Liver (tissue), 9 donors: ENCODE results near the gene SLC25A12. TPM values are rescaled to one million over a fixed set of nuclear protein-coding genes. Genes with fewer than 3 reads are reported as not detected.

ENCODE experiments used
- DNase-seq: peaks from one replicate; pipeline ENCODE4 v3.0.0-alpha.2; 2017; ENCODE audit warnings: low spot score
- H3K27ac ChIP-seq, 2 donors: one replicate each; pipeline ENCODE4 v1.7.0; 2013; ENCODE audit warnings: inconsistent platforms in 2 of 2, low read length in 2 of 2, control low read depth in 1 of 2, low read depth in 1 of 2, mild to moderate bottlenecking in 1 of 2
- H3K27me3 ChIP-seq, 4 donors: one replicate each; pipeline versions ENCODE4 v1.6.1 to v1.7.0; 2013; ENCODE audit warnings: low read length in 3 of 4, inconsistent platforms in 1 of 4, mild to moderate bottlenecking in 1 of 4, moderate library complexity in 1 of 4; ENCODE audit not compliant: control insufficient read depth in 4 of 4, insufficient read depth in 4 of 4
- H3K36me3 ChIP-seq, 4 donors: one replicate each; pipeline versions ENCODE4 v1.6.1 to v1.7.0; 2013; ENCODE audit warnings: low read length in 3 of 4, mild to moderate bottlenecking in 3 of 4, low read depth in 1 of 4, moderate library complexity in 1 of 4; ENCODE audit not compliant: control insufficient read depth in 4 of 4, insufficient read depth in 3 of 4
- H3K4me1 ChIP-seq, 4 donors: one replicate each; pipeline versions ENCODE4 v1.6.1 to v1.7.0; 2013; ENCODE audit warnings: low read length in 3 of 4, mild to moderate bottlenecking in 3 of 4, moderate library complexity in 1 of 4; ENCODE audit not compliant: control insufficient read depth in 4 of 4, insufficient read depth in 4 of 4
- H3K4me3 ChIP-seq, 3 donors: one replicate each; pipeline versions ENCODE4 v1.6.1 to v1.7.0; 2013; ENCODE audit warnings: low read length in 3 of 3, control low read depth in 1 of 3, low read depth in 1 of 3, mild to moderate bottlenecking in 1 of 3
- H3K9ac ChIP-seq, 2 donors: one replicate each; pipeline ENCODE4 v1.7.0; 2013; ENCODE audit warnings: low read length in 2 of 2, mild to moderate bottlenecking in 2 of 2, moderate library complexity in 2 of 2, control low read depth in 1 of 2, low read depth in 1 of 2
- H3K9me3 ChIP-seq, 4 donors: one replicate each; pipeline versions ENCODE4 v1.6.1 to v1.7.0; 2013; ENCODE audit warnings: low read length in 3 of 4; ENCODE audit not compliant: control insufficient read depth in 4 of 4
- ATF3 ChIP-seq: IDR thresholded peaks from 2 replicates; pipeline ENCODE4 v1.6.1; 2016; ENCODE audit warnings: antibody characterized with exemption
- EGR1 ChIP-seq, 2 donors: IDR thresholded peaks; 2 replicates each; pipeline ENCODE4 v1.6.1; 2016 to 2018; ENCODE audit warnings: antibody characterized with exemption in 2 of 2, low read depth in 2 of 2
- FOXA1 ChIP-seq: IDR thresholded peaks from 2 replicates; pipeline ENCODE4 v1.6.1; 2016; ENCODE audit warnings: antibody characterized with exemption
- FOXA2 ChIP-seq: IDR thresholded peaks from 2 replicates; pipeline ENCODE4 v1.6.1; 2016; ENCODE audit warnings: antibody characterized with exemption
- GABPA ChIP-seq, 2 donors: IDR thresholded peaks in 1 of 2; conservative IDR thresholded peaks in 1 of 2; 2 replicates each; pipeline ENCODE4 v1.6.1; 2016; ENCODE audit warnings: antibody characterized with exemption in 2 of 2, mild to moderate bottlenecking in 1 of 2, moderate library complexity in 1 of 2
- HNF4A ChIP-seq, 2 donors: conservative IDR thresholded peaks; 2 replicates each; pipeline ENCODE4 v1.6.1; 2016; ENCODE audit warnings: antibody characterized with exemption in 2 of 2, mild to moderate bottlenecking in 2 of 2
- HNF4G ChIP-seq: IDR thresholded peaks from 2 replicates; pipeline ENCODE4 v1.6.1; 2016; ENCODE audit warnings: antibody characterized with exemption
- JUND ChIP-seq, 2 donors: IDR thresholded peaks; 2 replicates each; pipeline ENCODE4 v1.6.1; 2016; ENCODE audit warnings: antibody characterized with exemption in 2 of 2
- MAX ChIP-seq: IDR thresholded peaks from 2 replicates; pipeline ENCODE4 v1.6.1; 2016; ENCODE audit warnings: antibody characterized with exemption
- NR2F2 ChIP-seq: IDR thresholded peaks from 2 replicates; pipeline ENCODE4 v1.6.1; 2016; ENCODE audit warnings: antibody characterized with exemption
- RAD21 ChIP-seq, 2 donors: IDR thresholded peaks; 2 replicates each; pipeline ENCODE4 v1.6.1; 2016; ENCODE audit warnings: antibody characterized with exemption in 2 of 2, mild to moderate bottlenecking in 2 of 2
- REST ChIP-seq: IDR thresholded peaks from 2 replicates; pipeline ENCODE4 v1.6.1; 2016; ENCODE audit warnings: antibody characterized with exemption, mild to moderate bottlenecking
- RXRA ChIP-seq, 2 donors: IDR thresholded peaks; 2 replicates each; pipeline ENCODE4 v1.6.1; 2017 to 2018; ENCODE audit warnings: antibody characterized with exemption in 2 of 2, mild to moderate bottlenecking in 1 of 2
- SP1 ChIP-seq: IDR thresholded peaks from 2 replicates; pipeline ENCODE4 v1.6.1; 2018; ENCODE audit warnings: antibody characterized with exemption, mild to moderate bottlenecking
- TAF1 ChIP-seq: conservative IDR thresholded peaks from 2 replicates; pipeline ENCODE4 v1.6.1; 2016; ENCODE audit warnings: antibody characterized with exemption, mild to moderate bottlenecking
- YY1 ChIP-seq: IDR thresholded peaks from 2 replicates; pipeline ENCODE4 v1.6.1; 2016; ENCODE audit warnings: antibody characterized with exemption, mild to moderate bottlenecking
- ZBTB33 ChIP-seq: IDR thresholded peaks from 2 replicates; pipeline ENCODE4 v1.6.1; 2016; ENCODE audit warnings: antibody characterized with exemption
- WGBS: extraction: QIAGEN DNeasy Blood & Tissue Kit; methylation state at CpG from one replicate; pipeline ENCODE4 v1.1.7; 2013; 5-methylcytosine and 5-hydroxymethylcytosine counted together
- polyA plus RNA-seq, 2 donors: library from polyadenylated mRNA; stranded (reverse) in 1 of 2; unstranded in 1 of 2; fragments of 200-250 nt in 1 of 2; fragments of >200 nt in 1 of 2; fragmentation: Nextera tagmentation in 1 of 2; extraction: Ambion mirVana in 1 of 2; gene quantifications; one replicate each; pipeline versions ENCODE4 v1.2.1 to v1.2.3, GENCODE V29; 2013 to 2015
- total RNA-seq, 2 donors: library from RNA; depleted of rRNA; stranded (reverse); fragments of >200 nt; gene quantifications; one replicate each; pipeline ENCODE4 v1.2.3, GENCODE V29; 2014
- donor health status: healthy.
- donor health status: healthy.
- donor health status: healthy.
- donor health status: healthy.
- donor health status: healthy.

Gene SLC25A12
- total and polyA plus RNA-seq, 4 donors, result 0.46 to 4.4 (median 2.1) TPM

GRCh38 chr2:171822525-171823322 is 71.3 kb downstream of the SLC25A12 start:
- Histone ChIP-seq H3K9me3 (no peaks in the 10 kb centered on the region), H3K36me3 (no peaks in the 10 kb centered on the region), H3K4me3 (no peak overlapping the region), H3K4me1 (no peaks in the 10 kb centered on the region), H3K27ac (no peak overlapping the region), H3K27me3 (no peaks in the 10 kb centered on the region), H3K9ac (no peak overlapping the region)
- no peak for TF ChIP-seq HNF4A (conservative IDR thresholded peaks at IDR 0.05)
- no peak for TF ChIP-seq HNF4G
- TF ChIP-seq GABPA (IDR thresholded peaks at IDR 0.05 in 1 of 2, conservative IDR thresholded peaks at IDR 0.05 in 1 of 2), result no peak
- TF ChIP-seq YY1, result no peak
- no peak for TF ChIP-seq REST
- no peak for TF ChIP-seq SP1
- TF ChIP-seq TAF1, result no peak
- TF ChIP-seq NR2F2, result no peak
- TF ChIP-seq FOXA1, result no peak
- no peak for TF ChIP-seq FOXA2
- TF ChIP-seq MAX, result no peak
- no peak for TF ChIP-seq RAD21 (IDR thresholded peaks at IDR 0.05)
- no peak for TF ChIP-seq JUND (IDR thresholded peaks at IDR 0.05)
- no peak for TF ChIP-seq RXRA (IDR thresholded peaks at IDR 0.05)
- no peak for TF ChIP-seq EGR1 (IDR thresholded peaks at IDR 0.05; ENCODE audit: low read depth in 2 of 2)
- no peak for TF ChIP-seq ATF3
- TF ChIP-seq ZBTB33, result no peak
- DNase-seq, result no peak
- WGBS, result 83% methylated on average over 1 of the region's 1 CpG

- TF ChIP-seq ATF3, result no peak
- WGBS, result 95% methylated on average over 1 of the region's 1 CpG
- H3K4me1 ChIP-seq, result peaks cover 0 to 7% (median 0%) of the 10 kb centered on the region in 4 donors
- H3K9ac ChIP-seq, result no peak overlapping the region
- no peak overlapping the region for H3K27ac ChIP-seq
- H3K27me3 ChIP-seq, result no peaks in the 10 kb centered on the region
- no peaks in the 10 kb centered on the region for H3K36me3 ChIP-seq
- H3K4me3 ChIP-seq, result no peak overlapping the region
- no peaks in the 10 kb centered on the region for H3K9me3 ChIP-seq
- DNase-seq, result no peak
Observed at GRCh38 chr2:171819453-171819852, 74.6 kb downstream of the SLC25A12 start.
